T47D (cell line): ENCODE measurements around the gene PRELID3B.

Experiments used
- DNase-seq, 2 experiments: peaks; one replicate each; pipeline versions ENCODE4 v3.0.0 to v3.0.0-alpha.2; 2011 to 2012; ENCODE audit warnings: low read depth in 1 of 2, low spot score in 1 of 2
- JUND ChIP-seq: IDR thresholded peaks from 2 replicates; pipeline ENCODE4 v1.6.1; 2012; ENCODE audit warnings: low read depth
- in situ Hi-C: cut with HindIII; loops from 2 replicates; pipeline ENCODE4 v1.10.0; 2016; ENCODE audit warnings: low sequenced_read_pairs, low pct_unique_long_range_greater_than_20kb

PRELID3B gene

DNA sequence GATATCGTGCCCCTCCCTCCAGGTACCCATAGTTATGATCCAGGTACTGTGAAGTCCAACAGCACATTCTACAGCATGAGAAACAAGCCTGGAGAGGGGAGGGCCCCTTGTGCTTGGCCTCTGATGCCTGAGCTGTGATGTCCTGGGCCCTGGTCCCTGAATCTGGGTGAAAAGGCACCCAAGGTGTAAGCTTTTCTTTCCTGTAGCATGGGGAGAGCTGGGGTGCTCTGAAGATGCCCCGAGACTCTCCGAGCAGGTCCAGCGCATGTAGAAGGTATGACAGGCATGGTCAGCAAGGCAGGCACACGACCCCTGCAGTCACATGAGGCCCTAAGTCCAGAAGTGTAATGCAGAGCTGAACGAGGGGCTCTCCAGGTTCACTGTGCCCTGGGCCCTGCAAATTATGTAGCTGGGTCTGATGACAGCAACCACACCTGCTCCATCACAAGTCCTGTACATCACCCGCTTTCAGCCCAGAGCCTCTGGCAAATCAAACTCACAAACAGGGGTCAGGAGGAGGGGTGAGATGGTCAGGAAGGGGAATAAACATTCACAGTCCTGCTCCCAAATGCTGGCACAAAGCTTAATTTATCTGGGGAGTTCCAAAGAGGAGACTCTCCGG is 33.8 kb downstream of the PRELID3B start:
- in situ Hi-C loops, result no loop called here
- no peak for DNase-seq
- no peak for TF ChIP-seq JUND

DNA sequence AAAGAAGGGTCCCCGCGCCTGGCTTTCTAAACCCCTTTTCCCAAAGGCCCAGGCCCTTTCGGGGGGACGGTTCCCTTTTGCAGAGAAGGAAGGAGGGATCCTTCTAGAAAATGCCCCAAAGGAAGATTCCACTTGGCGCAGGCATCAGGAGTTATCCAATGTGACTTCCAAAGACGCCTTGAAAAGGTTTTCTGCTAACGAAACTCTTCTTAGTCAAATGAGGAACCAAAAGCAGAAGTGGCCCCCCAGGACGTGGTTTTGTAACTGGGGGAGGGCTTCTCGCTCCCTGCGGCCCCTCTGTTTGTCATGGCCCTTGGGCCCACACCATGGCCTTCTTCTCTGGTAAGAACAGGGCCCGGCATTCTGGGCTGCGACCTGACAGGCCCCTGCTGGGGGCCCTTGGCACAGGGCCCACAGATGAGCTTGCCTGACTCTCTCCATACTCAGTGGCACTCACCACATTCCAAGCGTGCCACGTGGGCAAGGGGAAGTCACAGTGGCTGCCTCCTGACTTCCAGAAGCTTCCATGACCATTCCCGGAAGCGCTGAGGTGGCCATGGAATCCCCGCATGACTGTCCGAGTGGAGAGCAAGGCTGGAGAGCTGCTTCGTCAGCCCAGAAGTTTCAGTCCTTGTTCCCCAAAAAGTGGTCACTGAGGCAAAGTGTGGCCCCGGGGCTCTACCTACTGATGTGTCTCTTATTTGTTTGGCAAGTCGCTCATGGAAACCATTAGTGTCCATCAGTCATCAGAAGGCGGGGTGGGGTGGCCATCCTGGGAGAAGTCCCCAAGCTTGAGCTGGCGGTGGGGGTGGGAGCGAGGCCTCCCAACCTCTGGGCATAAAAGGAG is 34.7 kb downstream of the PRELID3B start:
- in situ Hi-C loops, result no loop called here
- no peak for TF ChIP-seq JUND
- DNase-seq, result no peak

DNA sequence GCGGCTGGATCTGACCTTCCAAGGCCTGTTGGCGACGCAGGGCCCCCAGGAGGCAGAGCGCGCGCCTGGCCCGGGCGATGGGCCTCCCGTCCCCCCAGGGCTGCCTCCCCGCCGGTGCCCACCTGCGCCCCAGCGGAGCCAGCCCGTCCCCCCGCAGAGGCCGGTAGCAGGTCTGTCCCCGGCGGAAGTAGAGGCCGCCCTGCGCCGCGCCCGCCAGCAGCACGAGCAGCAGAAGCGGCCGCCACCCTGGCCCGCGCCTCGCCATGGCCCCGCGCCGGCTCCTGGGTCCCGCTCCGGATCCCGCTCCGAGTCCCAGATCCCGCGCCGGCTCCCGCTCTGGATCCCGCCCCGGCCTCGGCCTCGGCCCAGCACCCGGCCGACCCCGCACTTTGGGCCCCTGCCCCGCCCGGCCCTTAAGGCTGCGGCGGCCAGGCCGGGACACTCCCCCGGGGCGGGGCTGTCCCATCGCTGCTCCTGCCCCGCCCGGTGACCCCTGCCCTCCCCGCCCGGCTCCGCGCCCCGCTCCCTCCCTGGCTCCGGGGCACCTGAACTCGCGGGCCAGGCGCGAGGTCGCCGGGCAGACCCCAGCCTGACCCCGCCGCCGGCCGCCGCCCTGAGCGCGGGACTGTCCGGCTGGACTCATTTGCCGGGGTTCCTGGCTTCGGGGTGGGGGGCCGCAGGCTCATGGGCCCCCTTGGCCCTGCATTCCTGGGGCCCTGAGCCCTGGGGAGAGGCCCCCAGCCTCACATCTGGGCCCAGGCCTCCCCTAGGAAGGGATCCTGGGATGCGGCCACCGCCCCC is 35.5 kb downstream of the PRELID3B start, which contains the start of gene CTSZ:
Gene CTSZ (minus strand): TSS at position 391 of the 801 bp plus-strand sequence. CDS start 126 bp downstream, at position 265.
- peak; percentile 69 to 91 for DNase-seq
- in situ Hi-C loops, result no loop called here
- TF ChIP-seq JUND, result no peak

GRCh38 chr20:59006167-59006863 is 36.3 kb downstream of the PRELID3B start:
- no peak for TF ChIP-seq JUND
- in situ Hi-C loops, result no loop called here
- DNase-seq, result no peak

- no peak for DNase-seq
- no peak for TF ChIP-seq JUND
- in situ Hi-C loops, result no loop called here
These were observed 36.9 kb downstream of the PRELID3B start for GRCh38 chr20:59005523-59006166.

DNA sequence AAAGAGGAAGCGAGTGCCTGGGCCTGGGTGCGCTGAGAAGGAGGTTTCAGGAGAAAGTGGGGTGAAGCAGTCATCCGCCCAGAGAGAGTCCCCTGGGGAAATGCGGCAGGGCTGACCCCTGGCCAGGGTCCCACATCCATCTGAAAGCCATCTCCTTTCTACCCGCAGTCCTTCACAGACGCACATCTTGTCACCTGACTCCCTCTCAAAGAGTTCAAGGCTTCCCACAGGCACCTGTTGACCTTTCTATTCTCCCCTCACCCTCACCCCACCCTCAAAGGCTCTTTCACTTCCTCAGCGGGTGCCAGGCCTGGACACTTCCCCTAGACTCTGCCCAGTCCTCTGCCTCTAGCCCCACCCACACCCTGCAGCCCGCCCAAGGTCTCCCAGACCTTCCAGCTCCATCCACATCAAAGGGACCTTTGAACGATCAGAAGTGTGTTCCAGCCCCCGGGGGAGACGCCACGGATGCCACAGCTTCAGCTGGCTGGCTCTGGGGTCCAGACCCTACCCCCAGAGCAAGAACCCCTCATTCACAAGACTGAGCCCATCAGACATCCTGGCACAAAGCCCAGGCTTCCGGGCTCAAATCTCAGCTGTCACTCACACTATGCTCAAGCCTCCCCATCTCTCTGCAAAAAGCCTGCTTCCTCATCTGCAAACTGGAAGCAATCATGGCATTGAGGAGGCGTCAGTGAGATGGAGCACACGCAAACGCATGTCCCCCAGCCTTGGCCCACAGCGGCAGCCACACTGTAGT is 37.6 kb downstream of the PRELID3B start:
- DNase-seq, result no peak
- TF ChIP-seq JUND, result no peak
- in situ Hi-C loops, result no loop called here

DNA sequence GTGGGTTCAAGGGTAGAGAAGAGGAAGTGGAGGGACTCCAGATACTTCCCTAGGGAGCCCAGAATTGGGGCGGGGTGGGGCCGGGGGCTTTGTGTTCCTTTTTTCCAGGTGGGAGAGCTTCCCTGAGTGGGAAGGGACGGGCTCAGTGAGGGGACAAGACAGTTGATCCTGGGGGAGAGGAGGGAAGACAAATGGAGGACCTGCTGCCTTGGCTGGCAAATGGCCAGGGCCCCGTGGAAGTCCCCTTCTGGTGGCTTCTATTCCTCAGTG is 38.2 kb downstream of the PRELID3B start:
- in situ Hi-C loops, result no loop called here

GRCh38 chr20:59003836-59004492 is 38.6 kb downstream of the PRELID3B start:
- DNase-seq, result no peak
- in situ Hi-C loops, result no loop called here
- TF ChIP-seq JUND, result no peak

More for the DNA sequence above, 38.2 kb downstream of the PRELID3B start:
- no peak for TF ChIP-seq JUND
- no peak for DNase-seq

- TF ChIP-seq JUND, result no peak
- in situ Hi-C loops, result no loop called here
- no peak for DNase-seq
These were observed 39.6 kb downstream of the PRELID3B start for GRCh38 chr20:59002874-59003399.

DNA sequence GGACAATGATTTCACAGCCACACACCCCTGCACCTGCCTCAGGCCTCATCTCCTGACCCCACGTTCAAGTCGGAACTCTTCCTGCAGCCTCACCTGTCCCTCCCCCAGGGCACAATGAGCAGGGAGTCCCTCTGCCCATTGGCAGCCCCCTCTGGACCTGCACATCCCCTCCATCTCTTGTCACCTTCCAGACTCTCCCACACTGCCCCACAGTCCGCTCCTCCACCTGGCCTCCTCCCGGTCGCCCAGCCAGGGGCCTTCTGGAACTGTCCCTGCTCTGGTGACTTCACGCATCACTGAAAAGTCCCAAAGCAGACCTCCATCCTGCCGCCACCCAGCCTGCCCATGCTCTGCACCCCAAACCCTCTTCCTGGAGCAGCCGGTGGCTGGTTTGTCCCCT is 40.2 kb downstream of the PRELID3B start:
- DNase-seq, result no peak
- in situ Hi-C loops, result no loop called here
- TF ChIP-seq JUND, result no peak
